Frontal cortex (tissue), 1 donor: ENCODE measurements around the gene SERPINA3. TPM values are rescaled to one million over a fixed set of nuclear protein-coding genes. Genes with fewer than 3 reads are reported as not detected.

ENCODE experiments used
- total RNA-seq: library from RNA; depleted of rRNA; stranded (reverse); fragments of >200 nt; gene quantifications from one replicate; pipeline ENCODE4 v1.2.3, GENCODE V29; 2014

SERPINA3 gene
- total RNA-seq, 1 donor from 2014 or later: not detected

Other genes with a start within 250 kb of the SERPINA3 start
- gene SERPINA2, start 245.7 kb upstream of the SERPINA3 start, total RNA-seq: not detected
- gene SERPINA1, start 223.8 kb upstream of the SERPINA3 start, total RNA-seq: 1.6 TPM
- not detected for gene SERPINA11, start 159.6 kb upstream of the SERPINA3 start, total RNA-seq
- gene SERPINA9, start 136.2 kb upstream of the SERPINA3 start, total RNA-seq: not detected
- gene SERPINA12, start 102.9 kb upstream of the SERPINA3 start, total RNA-seq: not detected
- gene SERPINA4, start 50.9 kb upstream of the SERPINA3 start, total RNA-seq: not detected
- not detected for gene SERPINA5, start 31.0 kb upstream of the SERPINA3 start, total RNA-seq
- gene GSC, start 157.7 kb downstream of the SERPINA3 start, total RNA-seq: not detected